Measurements from ENCODE around the gene ZGRF1. TPM values are rescaled to one million over a fixed set of nuclear protein-coding genes. Genes with fewer than 3 reads are reported as not detected.
A peak's percentile ranks its signal among the peaks of the same experiment; 100 is the strongest.

Gene ZGRF1
- 21.4 TPM for total RNA-seq (2021; ENCODE audit: unreplicated experiment)
- polyA plus RNA-seq (2012): 5.2 and 6.0 TPM in 2 replicates
- Bru-seq, nascent RNA: percentile 58 among the genes with signal in this experiment
- percentile 61 among the genes with signal in this experiment for BruChase-seq, experiment 1, labeled RNA remaining after a 6-hour chase
- percentile 58 among the genes with signal in this experiment for BruChase-seq, experiment 2, labeled RNA remaining after a 2-hour chase
- long read RNA-seq, partial matches to known transcripts: 10 of 16 reads
- long read RNA-seq, other reads (novel, unspliced or antisense): 6 of 16 reads

- Histone ChIP-seq H2AFZ (ENCODE audit: low read depth, low read length, poor library complexity, severe bottlenecking) (peak within 1 kb of the TSS; percentile 73), H3K4me2 (ENCODE audit: low read length) (peak within 1 kb of the TSS; percentile 81)
- POLR2A ChIA-PET: no interaction called here
Observed at GRCh38 chr4:112636688-112637551, at the start of gene ZGRF1, which contains the start of gene LARP7. Gene ZGRF1 (minus strand): TSS chr4:112636909. CDS start chr4:112633176, 3,733 bp downstream. Gene LARP7 (plus strand): TSS chr4:112637143. CDS start chr4:112644670, 7,527 bp downstream.

More at GRCh38 chr4:112636688-112637551, at the start of gene ZGRF1, which contains the start of gene LARP7:
- no peaks in the 10 kb centered on the region for H3K27me3 ChIP-seq (ENCODE audit: insufficient read depth, low read length)
- H3K27ac ChIP-seq (ENCODE audit: low read depth, low read length): peak within 1 kb of the TSS; percentile 66
- no peaks in the 10 kb centered on the region for H3K9me2 ChIP-seq (ENCODE audit: insufficient read depth)
- CTCF ChIA-PET: interaction anchor here (0.7 kb wide), 1 partner anchor 128 kb away, joined by 5 read pairs; no protein-coding TSS in a partner anchor
- BruUV-seq (replicated peaks): no TSS peak
- H3K4me3 ChIP-seq (replicated peaks in 1 of 2; ENCODE audit: low read depth in 1 of 2, low read length in 2 of 2): peak within 1 kb of the TSS; percentile 72 to 87
- ATAC-seq (peak; percentile 93), DNase-seq (ENCODE audit: low read depth, low spot score) (peak; percentile 99)
- intact Hi-C loops (cut with micrococcal nuclease): loop anchor here (5.0 kb wide), 1 partner anchor 455 kb away; no protein-coding TSS in a partner anchor
- 0 out of 4 replicates have a peak, but pooled peaks cover 0 to 2% of the 10 kb centered on the region in 2 experiments for H3K36me3 ChIP-seq (ENCODE audit: control insufficient read depth in 1 of 2, insufficient read depth in 2 of 2, low read length in 2 of 2)
- H3K4me1 ChIP-seq (ENCODE audit: control insufficient read depth in 1 of 2, insufficient read depth in 2 of 2, low read length in 2 of 2): peaks cover 3 to 17% of the 10 kb centered on the region in 2 experiments; a peak in 3 of 4 replicates
- H4K20me1 ChIP-seq (ENCODE audit: insufficient read depth): no peaks in the 10 kb centered on the region; the same call in 1 of the 2 replicates
- TF ChIP-seq EZH2 (IDR thresholded peaks at IDR 0.05): no peak
- peak; percentile 51; the same call in 1 of the 2 replicates for TF ChIP-seq CBX3 (IDR thresholded peaks at IDR 0.05; ENCODE audit: low read depth)
- no peak for TF ChIP-seq FOSL1 (IDR thresholded peaks at IDR 0.05; ENCODE audit: low read depth)
- peak; percentile 41; the same call in 1 of the 2 replicates for TF ChIP-seq ZFX (IDR thresholded peaks at IDR 0.05)
- no peak for TF ChIP-seq RAD21 (IDR thresholded peaks at IDR 0.05; ENCODE audit: low read depth)
- peak; percentile 18 to 67 (median 67); a peak in 4 of 6 replicates for TF ChIP-seq CTCF (IDR thresholded peaks at IDR 0.05 in 2 of 3, conservative IDR thresholded peaks at IDR 0.05 in 1 of 3; ENCODE audit: borderline replicate concordance in 1 of 3, insufficient read depth in 1 of 3, low read depth in 2 of 3, low read length in 2 of 3)
- TF ChIP-seq EGR1 (IDR thresholded peaks at IDR 0.05; ENCODE audit: low read depth): 0 out of 2 replicates have a peak, but pooled peaks have one; percentile 18
- peak; percentile 48 for TF ChIP-seq YY1 (IDR thresholded peaks at IDR 0.05; ENCODE audit: extremely low read depth, insufficient replicate concordance, low read depth, low read length)
- TF ChIP-seq POLR2AphosphoS5 (IDR thresholded peaks at IDR 0.05; ENCODE audit: low read depth, low read length): peak; percentile 67
- no peak for TF ChIP-seq ATF3 (IDR thresholded peaks at IDR 0.05)
- peak; percentile 91 for TF ChIP-seq SP1 (IDR thresholded peaks at IDR 0.05; ENCODE audit: low read depth)
- TF ChIP-seq TCF7L2 (IDR thresholded peaks at IDR 0.05; ENCODE audit: borderline replicate concordance, extremely low read depth, insufficient read depth, insufficient read length): peak; percentile 43
- peak; percentile 99 for TF ChIP-seq SIN3A (IDR thresholded peaks at IDR 0.05; ENCODE audit: low read depth)
- peak; percentile 94 for TF ChIP-seq SRF (IDR thresholded peaks at IDR 0.05; ENCODE audit: low read depth)
- peak; percentile 21 for TF ChIP-seq POLR2A (IDR thresholded peaks at IDR 0.05; ENCODE audit: borderline replicate concordance, extremely low read depth, insufficient read depth, insufficient read length)
- TF ChIP-seq ZNF274 (IDR thresholded peaks at IDR 0.05; ENCODE audit: low read depth, low read length): no peak
- TF ChIP-seq CEBPB (IDR thresholded peaks at IDR 0.05; ENCODE audit: low read depth): peak; percentile 56; the same call in 1 of the 2 replicates
- peak; percentile 88 for TF ChIP-seq ELF1 (IDR thresholded peaks at IDR 0.05; ENCODE audit: borderline replicate concordance, low read depth)
- peak; percentile 52 for TF ChIP-seq ZBTB33 (IDR thresholded peaks at IDR 0.05; ENCODE audit: extremely low read depth, insufficient replicate concordance, low read length)
- peak within 1 kb of the TSS; percentile 81 for H3K9ac ChIP-seq (ENCODE audit: low read length)
- peaks cover 82% of the 10 kb centered on the region for H3K79me2 ChIP-seq (ENCODE audit: insufficient read depth, low read length)
- RAD21 ChIA-PET (ENCODE audit: low non-redundant PET in 1 of 2, low total read pairs in 2 of 2, uncharacterized antibody in 2 of 2, unreplicated experiment in 2 of 2): interaction anchor here in 1 of 2 experiments (0.7 kb wide), 1 partner anchor 70 kb away, joined by 4 read pairs; no protein-coding TSS in a partner anchor
- no peaks in the 10 kb centered on the region for H3K9me3 ChIP-seq (ENCODE audit: control insufficient read depth in 1 of 2, insufficient read depth in 1 of 2, low read depth in 1 of 2, low read length in 2 of 2)

All from HCT116 (cell line).